HG02852 (cell line): ENCODE data around the gene IGFL3.
A peak's percentile ranks its signal among the peaks of the same experiment; 100 is the strongest.
"Not testable (repeated sequence)": the region's sequence is repeated elsewhere in the genome, so short reads cannot be mapped to it uniquely, and the experiment has no call there.

Source experiments
- ATAC-seq: cut with Tn5 transposase; IDR thresholded peaks from one replicate; pipeline ENCODE4 v1.9.1; 2021; ENCODE audit warnings: mild to moderate bottlenecking, moderate library complexity; ENCODE audit not compliant: unreplicated experiment

IGFL3 gene

DNA sequence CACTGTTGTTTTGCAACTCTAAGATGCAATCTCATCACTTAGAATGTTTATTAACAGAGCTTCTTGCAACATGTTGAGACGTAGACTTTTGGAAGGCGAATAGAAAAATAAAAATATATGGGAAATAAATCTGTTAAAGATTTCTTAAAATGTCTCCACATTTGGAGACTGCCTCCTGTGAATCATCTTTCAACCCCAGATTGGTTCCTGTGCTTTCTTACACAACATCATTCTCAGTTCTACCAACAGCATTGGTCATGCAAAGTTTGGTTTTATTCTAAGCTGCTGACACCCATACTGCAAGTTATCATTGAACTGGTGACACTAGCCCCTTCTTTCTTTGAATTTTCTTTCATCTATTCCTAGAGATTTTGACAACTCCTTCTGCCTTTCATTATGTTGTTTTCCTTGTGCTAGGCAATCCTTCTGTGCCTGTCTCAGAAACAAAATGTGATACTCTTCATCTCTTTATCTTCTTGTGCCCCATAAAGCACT, 1.6 kb upstream of the IGFL3 start:
- ATAC-seq: no peak

- no peak for ATAC-seq
Measured at GRCh38 chr19:46125447-46125846, 959 bp upstream of the IGFL3 start.

GRCh38 chr19:46118136-46118535, 6.4 kb downstream of the IGFL3 start:
- ATAC-seq: no peak

GRCh38 chr19:46116121-46116520, 8.4 kb downstream of the IGFL3 start:
- no peak for ATAC-seq

DNA sequence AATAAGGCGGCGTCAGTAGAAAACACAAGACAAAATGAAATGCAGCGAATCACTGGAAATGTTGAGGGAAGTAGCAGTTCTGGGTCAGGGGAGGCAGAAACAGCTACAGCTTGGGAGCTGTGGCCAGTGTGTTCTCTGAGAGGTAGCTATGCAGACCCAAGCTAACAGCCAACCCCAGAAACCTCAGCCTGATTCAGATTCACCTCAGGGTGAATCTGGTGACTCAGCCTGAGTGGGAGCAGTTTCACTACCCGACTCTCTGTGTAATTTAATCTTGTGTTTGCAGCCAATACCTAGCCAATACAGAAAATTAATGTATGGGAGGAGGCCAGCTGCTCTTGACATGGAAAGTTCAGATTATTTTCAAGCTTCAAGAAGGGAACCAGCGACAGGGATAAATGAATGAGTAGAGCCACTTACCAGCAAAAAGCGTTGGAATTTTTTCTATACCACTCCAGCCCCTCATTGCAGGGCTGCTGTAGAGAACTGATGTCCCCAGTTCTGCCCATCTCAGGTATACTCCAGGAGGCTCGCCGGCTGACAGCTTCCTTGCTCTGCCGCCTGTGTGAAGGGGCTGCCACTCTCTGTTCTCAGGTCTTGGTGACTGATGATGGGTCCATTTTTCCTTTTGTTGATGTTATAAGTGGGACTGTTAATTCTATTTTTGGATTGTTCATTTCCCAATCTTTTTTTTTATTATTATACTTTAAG, 8.9 kb downstream of the IGFL3 start:
- ATAC-seq: peak; percentile 60

DNA sequence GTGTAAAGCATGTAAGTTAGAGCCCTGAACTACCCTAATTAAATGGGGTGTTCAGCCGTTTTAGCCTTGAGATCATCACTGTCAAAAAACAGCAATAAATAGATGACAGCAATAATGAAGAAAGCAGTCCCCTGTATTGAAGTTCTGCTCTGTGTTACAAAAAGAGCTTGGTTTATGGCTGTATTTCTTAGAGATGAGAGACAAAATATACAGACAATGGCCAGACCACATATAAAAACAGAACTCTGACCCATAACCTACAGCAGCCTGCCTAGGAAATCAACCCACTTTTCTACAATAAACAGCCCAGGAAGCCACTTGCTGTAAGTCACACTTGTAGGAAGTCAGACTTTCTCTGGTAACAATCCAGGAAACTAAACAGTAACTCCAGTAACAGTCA, 10.8 kb downstream of the IGFL3 start:
- ATAC-seq: no peak

GRCh38 chr19:46112527-46112926, 12.0 kb downstream of the IGFL3 start:
- no peak for ATAC-seq

- no peak for ATAC-seq
Measured at GRCh38 chr19:46111376-46111775, 13.1 kb downstream of the IGFL3 start.

- no peak for ATAC-seq
Measured at GRCh38 chr19:46109876-46110275, 14.6 kb downstream of the IGFL3 start.

- ATAC-seq: no peak
Measured at GRCh38 chr19:46107371-46107770, 17.1 kb downstream of the IGFL3 start.

- not testable (repeated sequence) for ATAC-seq
Measured at GRCh38 chr19:46102333-46102732, 22.2 kb downstream of the IGFL3 start.

DNA sequence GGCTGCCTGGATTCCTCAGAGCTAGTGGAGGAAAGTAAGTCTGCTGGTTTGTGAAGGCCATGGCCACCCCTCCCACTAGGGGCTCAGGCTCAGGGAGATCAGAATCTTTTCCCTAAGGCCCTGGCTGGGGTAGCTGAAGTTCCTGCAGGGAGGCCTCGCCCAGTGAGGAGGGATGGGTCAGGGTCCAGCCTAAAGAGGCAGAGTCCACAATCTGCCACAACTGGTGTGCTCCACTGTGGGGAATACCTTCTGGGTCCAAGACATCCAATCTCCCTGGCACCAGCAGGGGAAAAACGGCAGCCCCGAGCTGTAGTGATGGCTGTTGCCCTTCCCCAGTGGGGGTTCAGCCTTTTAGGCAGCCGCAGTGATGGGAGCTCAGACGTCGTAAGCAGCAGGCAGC, 23.2 kb downstream of the IGFL3 start:
- no peak for ATAC-seq

DNA sequence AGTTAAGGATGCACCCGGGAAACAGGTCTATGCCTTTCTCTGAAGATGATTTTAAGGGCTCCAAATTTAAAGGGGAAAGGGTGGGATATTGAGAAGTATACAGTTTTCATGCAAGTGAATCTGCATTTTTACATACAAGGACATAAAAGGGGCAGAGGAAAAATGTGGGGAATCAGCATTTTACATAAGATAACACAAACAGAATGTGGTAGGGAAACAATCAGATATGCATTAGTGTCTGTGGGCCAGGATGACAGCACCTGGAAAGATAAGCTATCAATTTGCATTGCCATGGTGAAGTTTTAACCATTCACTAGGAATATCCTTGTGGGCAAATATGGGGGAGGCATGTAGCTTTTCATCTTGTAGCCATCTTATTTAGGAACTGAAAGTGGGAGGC, 24.1 kb downstream of the IGFL3 start:
- ATAC-seq: no peak

DNA sequence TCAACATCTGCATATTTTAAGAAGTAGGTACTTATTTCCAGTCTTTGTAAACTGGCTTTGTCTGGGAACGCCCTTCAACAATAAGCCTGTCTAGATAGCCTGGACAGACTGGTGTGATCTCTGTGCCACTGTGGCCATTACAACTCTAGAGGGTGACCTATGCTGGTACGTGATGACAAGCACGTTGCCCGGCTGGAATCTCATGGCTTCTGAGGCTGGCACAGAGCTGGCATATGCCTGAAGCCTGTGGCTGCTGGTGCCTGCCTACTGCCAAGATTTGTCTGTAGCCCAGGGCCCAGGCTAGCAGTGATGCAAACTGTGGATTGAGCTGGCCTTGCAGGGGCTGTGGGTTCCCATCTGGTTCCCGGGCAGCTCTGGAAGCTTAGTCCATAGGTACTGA, 34.0 kb downstream of the IGFL3 start:
- no peak for ATAC-seq

DNA sequence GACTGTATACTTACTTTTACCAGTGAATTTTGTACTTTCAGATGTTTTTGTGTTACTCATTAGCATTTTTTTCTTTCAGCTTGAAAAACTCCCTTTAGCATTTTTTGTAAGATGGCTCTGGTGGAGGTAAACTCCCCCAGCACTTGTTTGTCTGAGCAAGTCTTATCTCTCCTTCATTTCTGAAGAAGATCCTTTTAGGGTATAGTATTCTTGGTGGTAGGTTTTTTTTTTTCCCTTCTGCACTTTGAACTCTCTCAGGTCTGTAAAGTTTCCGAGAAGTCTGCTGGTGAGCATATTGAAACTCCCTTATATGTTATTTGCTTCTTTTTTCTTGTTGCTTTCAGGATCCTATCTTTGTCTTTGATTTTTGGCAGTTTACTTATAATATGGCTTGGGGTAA, 35.1 kb downstream of the IGFL3 start:
- no peak for ATAC-seq

DNA sequence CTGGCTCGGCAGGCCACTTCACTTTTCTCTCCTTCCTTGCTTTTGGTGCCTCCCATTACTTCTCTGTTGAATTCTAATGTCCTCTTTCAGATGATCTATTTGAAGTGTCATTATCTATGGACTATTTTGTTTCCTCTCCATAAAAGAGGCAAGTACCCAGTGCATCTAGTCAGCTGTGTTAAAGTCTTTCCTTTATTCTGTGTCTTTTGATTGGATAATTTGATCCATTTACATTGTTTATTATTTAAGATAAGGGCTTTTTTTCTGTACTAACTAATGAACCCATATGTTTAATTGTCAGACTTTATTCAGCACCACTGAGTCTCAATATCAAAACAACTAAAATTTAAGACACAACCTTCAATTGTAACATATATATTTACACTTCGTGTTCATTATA, 36.4 kb downstream of the IGFL3 start:
- ATAC-seq: no peak

GRCh38 chr19:46085888-46086287, 38.6 kb downstream of the IGFL3 start:
- no peak for ATAC-seq

DNA sequence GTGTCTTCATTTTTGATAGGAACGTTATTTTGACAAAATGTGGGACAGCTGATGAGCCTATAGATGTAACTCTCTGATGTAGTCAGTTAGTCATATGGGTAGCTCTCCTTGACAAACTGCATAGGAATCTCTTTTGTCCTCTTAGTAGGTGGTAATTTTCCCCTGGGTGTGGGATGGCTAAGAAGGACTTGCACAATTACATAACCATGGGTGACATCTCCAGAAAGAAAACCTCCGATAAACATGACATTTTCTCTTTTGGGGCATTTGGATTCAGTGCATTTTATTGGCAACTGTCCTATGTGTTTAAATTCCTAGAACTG, 41.8 kb downstream of the IGFL3 start:
- ATAC-seq: no peak

- no peak for ATAC-seq
Measured at GRCh38 chr19:46081928-46082727, 42.4 kb downstream of the IGFL3 start.

DNA sequence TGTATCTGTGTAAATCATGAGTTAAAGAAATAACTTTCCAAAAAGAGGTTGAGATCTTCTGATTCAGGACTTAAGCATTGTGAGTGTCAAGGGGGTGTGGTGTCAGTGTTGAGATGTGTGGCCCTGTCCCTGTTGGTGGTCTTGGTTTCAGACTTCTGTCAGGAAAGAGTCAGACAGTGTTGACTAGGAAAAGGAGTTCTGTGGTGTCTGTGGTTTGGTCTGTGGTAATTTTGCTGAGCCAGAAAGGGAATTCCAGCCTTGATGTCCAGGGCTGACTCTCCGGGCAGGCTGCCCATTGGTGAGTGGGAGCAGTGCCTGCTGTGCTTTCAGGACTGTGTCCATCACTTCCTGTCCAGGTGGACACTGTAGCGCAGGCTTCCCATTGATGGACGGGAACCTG, 43.9 kb downstream of the IGFL3 start:
- ATAC-seq: no peak

DNA sequence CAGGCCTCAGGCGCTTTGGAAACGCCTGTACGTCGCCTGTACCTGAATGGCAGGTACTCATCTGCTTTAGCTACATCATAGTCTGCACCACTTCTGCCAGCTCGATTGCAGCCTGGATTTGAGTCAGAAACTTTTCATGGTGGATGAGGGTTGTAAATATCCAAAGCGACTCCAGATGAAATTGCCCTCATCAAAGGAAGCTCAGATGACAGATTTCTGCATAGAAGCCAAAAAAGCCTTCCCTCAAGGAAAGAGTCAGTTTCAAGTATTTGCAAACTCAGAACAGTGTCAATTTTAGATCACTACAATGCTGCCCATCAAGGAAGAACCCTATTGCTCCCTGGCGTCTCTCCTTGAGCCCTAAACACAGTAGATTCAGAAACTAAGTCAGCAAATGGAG, 44.9 kb downstream of the IGFL3 start:
- no peak for ATAC-seq

DNA sequence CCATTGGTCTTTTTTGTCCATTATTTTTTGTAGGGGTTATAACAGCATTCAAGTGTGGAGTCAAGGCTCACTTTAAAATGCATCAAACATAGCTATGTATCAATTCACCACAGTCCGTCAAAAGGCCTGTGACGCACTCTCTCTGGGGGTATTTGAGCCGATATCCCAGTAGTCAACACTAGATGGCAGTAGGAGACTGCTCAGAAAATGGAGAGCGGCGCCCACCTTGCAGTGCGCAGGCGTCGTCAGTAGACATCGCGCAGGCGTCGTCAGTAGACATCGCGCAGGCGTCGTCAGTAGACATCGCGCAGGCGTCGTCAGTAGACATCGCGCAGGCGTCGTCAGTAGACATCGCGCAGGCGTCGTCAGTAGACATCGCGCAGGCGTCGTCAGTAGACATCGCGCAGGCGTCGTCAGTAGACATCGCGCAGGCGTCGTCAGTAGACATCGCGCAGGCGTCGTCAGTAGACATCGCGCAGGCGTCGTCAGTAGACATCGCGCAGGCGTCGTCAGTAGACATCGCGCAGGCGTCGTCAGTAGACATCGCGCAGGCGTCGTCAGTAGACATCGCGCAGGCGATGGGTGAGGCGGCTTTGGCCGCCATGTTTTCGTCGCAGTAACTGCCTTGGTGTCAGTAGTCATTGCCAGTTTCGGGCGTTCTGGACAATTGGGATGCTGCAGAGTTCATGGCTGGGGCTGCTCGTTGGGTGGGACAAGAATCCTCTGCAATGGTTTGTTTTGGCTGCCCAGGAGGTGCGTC, 45.7 kb downstream of the IGFL3 start:
- ATAC-seq: not testable (repeated sequence)
